Endothelial cell of umbilical vein (primary cell): Measurements from ENCODE around the gene SNX10. TPM values are rescaled to one million over a fixed set of nuclear protein-coding genes. Genes with fewer than 3 reads are reported as not detected.

ENCODE experiments used
- BruUV-seq: library from RNA; stranded (reverse); fragments of 400-500 nt; replicated peaks from 2 replicates; lab custom pipeline; 2021; lab: Mats Ljungman, UMichigan
- CTCF ChIA-PET: fragments of 300-600, 350-600 bp; sonication (Branson Sonifier 250); formaldehyde crosslinking; loops from one replicate; lab custom pipeline; 2021; ENCODE audit warnings: antibody characterized with exemption, inconsistent platforms; lab: Charles Lee
- POLR2A ChIA-PET: fragments of 300-600, 350-600 bp; sonication (Branson Sonifier 250); formaldehyde crosslinking; loops from one replicate; lab custom pipeline; 2021; ENCODE audit warnings: antibody characterized with exemption, inconsistent platforms; lab: Charles Lee
- DNase-seq: peaks from one replicate; pipeline ENCODE4 v3.0.0-alpha.2; 2011; ENCODE audit warnings: low read depth, low spot score
- FAIRE-seq: peaks from 2 replicates; lab custom pipeline; 2011; peaks lifted over from hg19 to GRCh38; lab: Jason Lieb, UNC
- H2AFZ ChIP-seq: 2 replicates; pipeline ENCODE4 v1.6.0; 2012; ENCODE audit warnings: low read depth, low read length, control low read depth, inconsistent platforms
- H3K27ac ChIP-seq: 2 replicates; pipeline ENCODE4 v1.5.1; 2011; ENCODE audit warnings: low read depth, mild to moderate bottlenecking, control low read depth, low read length, moderate library complexity; ENCODE audit not compliant: insufficient read depth
- H3K27me3 ChIP-seq, 2 experiments: 2 replicates each; pipeline versions ENCODE4 v1.6.0 to v1.6.1; 2011; ENCODE audit warnings: low read length in 2 of 2, mixed read lengths in 1 of 2; ENCODE audit not compliant: control insufficient read depth in 2 of 2, insufficient read depth in 2 of 2
- H3K36me3 ChIP-seq, 2 experiments: 2 replicates in 1 of 2; 3 replicates in 1 of 2; pipeline ENCODE4 v1.5.1; 2011; ENCODE audit warnings: low read length in 2 of 2, mild to moderate bottlenecking in 1 of 2, moderate library complexity in 1 of 2; ENCODE audit not compliant: control insufficient read depth in 2 of 2, insufficient read depth in 2 of 2; ENCODE audit errors: extremely low read depth in 1 of 2
- H3K4me1 ChIP-seq: 3 replicates; pipeline ENCODE4 v1.5.1; 2011; ENCODE audit warnings: mild to moderate bottlenecking, low read length; ENCODE audit not compliant: control insufficient read depth, insufficient read depth; ENCODE audit errors: extremely low read depth
- H3K4me2 ChIP-seq: 2 replicates; pipeline ENCODE4 v1.6.1; 2011; ENCODE audit warnings: low read length, control low read depth, mixed read lengths; ENCODE audit not compliant: insufficient read depth
- H3K4me3 ChIP-seq, 3 experiments: fragments of 200-600 bp in 1 of 3; sonication (generic), shearing (Covaris generic) in 1 of 3; replicated peaks in 1 of 3; 2 replicates each; pipeline ENCODE4 v1.5.1; 2011 to 2016; ENCODE audit warnings: control low read depth in 3 of 3, low read length in 3 of 3, mild to moderate bottlenecking in 2 of 3, inconsistent platforms in 1 of 3, low read depth in 1 of 3, moderate library complexity in 1 of 3; ENCODE audit not compliant: insufficient read depth in 1 of 3
- H3K79me2 ChIP-seq: 2 replicates; pipeline ENCODE4 v1.6.0; 2012; ENCODE audit warnings: low read length, inconsistent platforms; ENCODE audit not compliant: control insufficient read depth, insufficient read depth
- H3K9ac ChIP-seq: replicated peaks from 2 replicates; pipeline ENCODE3; 2011; ENCODE audit warnings: low read length, control low read depth; ENCODE audit not compliant: insufficient read depth; ENCODE audit errors: extremely low read depth
- H3K9me1 ChIP-seq: replicated peaks from 3 replicates; pipeline ENCODE4 v1.6.0; 2011; ENCODE audit warnings: mild to moderate bottlenecking, low read length; ENCODE audit not compliant: control insufficient read depth, insufficient read depth; ENCODE audit errors: extremely low read depth
- H3K9me3 ChIP-seq: replicated peaks from 2 replicates; pipeline ENCODE4 v1.5.1; 2012; ENCODE audit warnings: low read length, inconsistent platforms; ENCODE audit not compliant: control insufficient read depth, insufficient read depth
- H4K20me1 ChIP-seq: replicated peaks from 2 replicates; pipeline ENCODE3; 2011; ENCODE audit warnings: mild to moderate bottlenecking, low read length; ENCODE audit not compliant: control insufficient read depth, insufficient read depth; ENCODE audit errors: extremely low read depth
- EZH2 ChIP-seq: IDR thresholded peaks from 2 replicates; pipeline ENCODE4 v1.6.1; 2012; ENCODE audit warnings: borderline replicate concordance, low read depth, mild to moderate bottlenecking, moderate library complexity, low read length, inconsistent platforms; ENCODE audit not compliant: severe bottlenecking
- FOS ChIP-seq: IDR thresholded peaks from 2 replicates; pipeline ENCODE4 v1.6.1; 2011; ENCODE audit warnings: mild to moderate bottlenecking, low read length, moderate library complexity, borderline replicate concordance; ENCODE audit not compliant: insufficient read depth
- GATA2 ChIP-seq: IDR thresholded peaks from 2 replicates; pipeline ENCODE4 v1.7.0; 2011; ENCODE audit warnings: low read depth, mild to moderate bottlenecking, moderate library complexity, mixed read lengths, low read length; ENCODE audit not compliant: insufficient read length, insufficient read depth
- JUN ChIP-seq: IDR thresholded peaks from 2 replicates; pipeline ENCODE4 v1.6.1; 2011; ENCODE audit warnings: borderline replicate concordance, low read depth; ENCODE audit not compliant: insufficient read length, insufficient read depth
- MYC ChIP-seq: IDR thresholded peaks from one replicate; pipeline ENCODE4 v1.6.1; 2011; ENCODE audit warnings: mild to moderate bottlenecking, low read depth, low read length
- POLR2A ChIP-seq: IDR thresholded peaks from 2 replicates; pipeline ENCODE4 v1.6.1; 2012; ENCODE audit warnings: low read depth, mild to moderate bottlenecking, control low read depth, low read length
- POLR2AphosphoS5 ChIP-seq: IDR thresholded peaks from 2 replicates; pipeline ENCODE4 v1.6.1; 2012; ENCODE audit warnings: low read depth, mild to moderate bottlenecking, control low read depth, low read length, moderate library complexity; ENCODE audit not compliant: insufficient read depth
- dilution Hi-C: fragments of 300-500 bp; cut with MboI; formaldehyde crosslinking; loops from one replicate; pipeline ENCODE4 v1.15.0; 2019; ENCODE audit warnings: low sequenced_read_pairs; ENCODE audit not compliant: extremely low pct_ligation_motif_present
- intact Hi-C: fragments of 100-400 bp; cut with micrococcal nuclease; formaldehyde crosslinking; loops from one replicate; pipeline ENCODE4 v1.10.0; 2022
- polyA plus RNA-seq, 4 experiments: library from polyadenylated mRNA; depleted of rRNA in 3 of 4; stranded (reverse) in 3 of 4; unstranded in 1 of 4; fragments of >200 nt; gene quantifications; 2 replicates each; pipeline versions ENCODE4 v1.2.1 to v1.2.3, GENCODE V29; 2011 to 2012; ENCODE audit warnings: missing spikeins in 1 of 4
- total RNA-seq: library from RNA; stranded (reverse); gene quantifications from 2 replicates; pipeline ENCODE4 v1.2.3, GENCODE V29; 2021
- TF ChIP-seq, protein P1 (sequence below), 2 donors: IDR thresholded peaks; 1 replicate in 1 of 2; 2 replicates in 1 of 2; pipeline ENCODE4 v1.5.1; 2011; ENCODE audit warnings: low read length in 2 of 2, mild to moderate bottlenecking in 2 of 2, moderate library complexity in 2 of 2, control low read depth in 1 of 2, inconsistent platforms in 1 of 2, low read depth in 1 of 2; ENCODE audit not compliant: insufficient read depth in 1 of 2; ENCODE audit errors: extremely low read depth in 1 of 2
- TF ChIP-seq, protein P2 (sequence below): IDR thresholded peaks from 2 replicates; pipeline ENCODE4 v1.6.1; 2011; ENCODE audit not compliant: insufficient read depth, insufficient read length

SNX10 gene
- total and polyA plus RNA-seq, 2 donors (not counting 3 experiments of a cell fraction or from before 2014, with no cell fraction given) = 0.25 to 0.80 TPM

DNA sequence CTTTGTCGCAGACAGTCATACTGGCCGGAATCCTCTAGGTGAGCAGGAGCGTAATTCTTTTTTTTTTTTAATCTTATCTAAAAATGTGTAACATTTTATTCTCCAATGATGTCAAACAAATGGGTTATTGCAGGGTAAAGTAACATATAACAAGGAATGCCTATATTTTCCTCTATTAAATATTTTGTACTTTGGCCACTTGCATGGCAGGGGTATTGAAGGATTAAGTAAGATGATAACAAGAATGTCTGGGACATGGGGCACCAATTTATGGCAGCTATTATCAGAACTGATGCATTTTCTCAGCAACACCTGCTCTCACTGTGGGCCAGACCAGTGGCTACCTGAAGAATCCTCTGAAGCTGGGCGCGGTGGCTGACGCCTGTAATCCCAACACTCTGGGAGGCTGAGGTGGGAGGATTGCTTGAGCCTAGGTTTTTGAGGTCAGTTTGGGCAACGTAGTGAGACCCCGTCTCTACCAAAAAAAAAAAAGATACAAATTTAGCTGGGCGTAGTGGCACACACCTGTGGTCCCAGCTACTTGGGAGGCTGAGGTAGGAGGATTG, 24.0 kb upstream of the SNX10 start:
- Histone ChIP-seq H3K9ac (no peak overlapping the region), H3K9me3 (no peaks in the 10 kb centered on the region), H3K4me3 (no peak overlapping the region), H2AFZ (no peak overlapping the region), H3K27ac (no peak overlapping the region), H3K4me1 (no peaks in the 10 kb centered on the region), H3K36me3 (no peaks in the 10 kb centered on the region), H3K27me3 (no peaks in the 10 kb centered on the region), H4K20me1 (no peaks in the 10 kb centered on the region), H3K79me2 (no peaks in the 10 kb centered on the region), H3K4me2 (no peak overlapping the region), H3K9me1 (no peaks in the 10 kb centered on the region)
- ChIA-PET POLR2A (no interaction called here), CTCF (no interaction called here)
- TF ChIP-seq JUN (no peak), EZH2 (no peak), GATA2 (no peak), POLR2A (no peak), POLR2AphosphoS5 (no peak), FOS (no peak), MYC (no peak)
- TF ChIP-seq, protein P1, sequence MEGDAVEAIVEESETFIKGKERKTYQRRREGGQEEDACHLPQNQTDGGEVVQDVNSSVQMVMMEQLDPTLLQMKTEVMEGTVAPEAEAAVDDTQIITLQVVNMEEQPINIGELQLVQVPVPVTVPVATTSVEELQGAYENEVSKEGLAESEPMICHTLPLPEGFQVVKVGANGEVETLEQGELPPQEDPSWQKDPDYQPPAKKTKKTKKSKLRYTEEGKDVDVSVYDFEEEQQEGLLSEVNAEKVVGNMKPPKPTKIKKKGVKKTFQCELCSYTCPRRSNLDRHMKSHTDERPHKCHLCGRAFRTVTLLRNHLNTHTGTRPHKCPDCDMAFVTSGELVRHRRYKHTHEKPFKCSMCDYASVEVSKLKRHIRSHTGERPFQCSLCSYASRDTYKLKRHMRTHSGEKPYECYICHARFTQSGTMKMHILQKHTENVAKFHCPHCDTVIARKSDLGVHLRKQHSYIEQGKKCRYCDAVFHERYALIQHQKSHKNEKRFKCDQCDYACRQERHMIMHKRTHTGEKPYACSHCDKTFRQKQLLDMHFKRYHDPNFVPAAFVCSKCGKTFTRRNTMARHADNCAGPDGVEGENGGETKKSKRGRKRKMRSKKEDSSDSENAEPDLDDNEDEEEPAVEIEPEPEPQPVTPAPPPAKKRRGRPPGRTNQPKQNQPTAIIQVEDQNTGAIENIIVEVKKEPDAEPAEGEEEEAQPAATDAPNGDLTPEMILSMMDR (IDR thresholded peaks at IDR 0.05; ENCODE audit: extremely low read depth in 1 of 2, insufficient read depth in 1 of 2, low read depth in 1 of 2, low read length in 2 of 2) = no peak
- TF ChIP-seq, protein P2, sequence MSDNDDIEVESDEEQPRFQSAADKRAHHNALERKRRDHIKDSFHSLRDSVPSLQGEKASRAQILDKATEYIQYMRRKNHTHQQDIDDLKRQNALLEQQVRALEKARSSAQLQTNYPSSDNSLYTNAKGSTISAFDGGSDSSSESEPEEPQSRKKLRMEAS = no peak
- FAIRE-seq = no peak
- no TSS peak for BruUV-seq
- no peak for DNase-seq
- dilution Hi-C loops (no loop called here), intact Hi-C loops (no loop called here)
